ENCODE data around the gene RASGRP2. TPM values are rescaled to one million over a fixed set of nuclear protein-coding genes. Genes with fewer than 3 reads are reported as not detected.

Gene RASGRP2
- total RNA-seq, 1 experiment from 2014 or later, result not detected

- Histone ChIP-seq H3K27me3 (ENCODE audit: low read length) (peaks cover 68% of the 10 kb centered on the region), H3K27ac (ENCODE audit: low read length) (no peak overlapping the region), H3K79me2 (ENCODE audit: low read length) (no peaks in the 10 kb centered on the region), H3K36me3 (ENCODE audit: low read depth, low read length) (no peaks in the 10 kb centered on the region), H3F3A (ENCODE audit: low read length, unreplicated experiment) (no peaks in the 10 kb centered on the region), H3K4me1 (ENCODE audit: insufficient read depth, low read length) (no peaks in the 10 kb centered on the region), H3K9ac (ENCODE audit: low read length) (no peak overlapping the region), H2AFZ (ENCODE audit: low read length) (no peak overlapping the region), H3K4me3 (ENCODE audit: low read length) (no peak overlapping the region), H3K9me2 (replicated peaks; ENCODE audit: low read length) (no peaks in the 10 kb centered on the region), H3K4me2 (ENCODE audit: low read length) (no peak overlapping the region), H4K20me1 (ENCODE audit: low read length) (no peaks in the 10 kb centered on the region), H3K9me3 (ENCODE audit: low read length) (no peaks in the 10 kb centered on the region)
- intact Hi-C loops (cut with micrococcal nuclease), result no loop called here
- BruUV-seq (replicated peaks), result no TSS peak
- POLR2A ChIA-PET (ENCODE audit: unreplicated experiment), result no interaction called here
- DNase-seq (no peak), ATAC-seq (no peak)
- CTCF ChIA-PET, result no interaction called here
- no peak for TF ChIP-seq EZH2 (IDR thresholded peaks at IDR 0.05; ENCODE audit: low read length, unreplicated experiment)
- TF ChIP-seq EZH2phosphoT487 (IDR thresholded peaks at IDR 0.05; ENCODE audit: borderline replicate concordance, low read length), result no peak
- TF ChIP-seq, protein P1, sequence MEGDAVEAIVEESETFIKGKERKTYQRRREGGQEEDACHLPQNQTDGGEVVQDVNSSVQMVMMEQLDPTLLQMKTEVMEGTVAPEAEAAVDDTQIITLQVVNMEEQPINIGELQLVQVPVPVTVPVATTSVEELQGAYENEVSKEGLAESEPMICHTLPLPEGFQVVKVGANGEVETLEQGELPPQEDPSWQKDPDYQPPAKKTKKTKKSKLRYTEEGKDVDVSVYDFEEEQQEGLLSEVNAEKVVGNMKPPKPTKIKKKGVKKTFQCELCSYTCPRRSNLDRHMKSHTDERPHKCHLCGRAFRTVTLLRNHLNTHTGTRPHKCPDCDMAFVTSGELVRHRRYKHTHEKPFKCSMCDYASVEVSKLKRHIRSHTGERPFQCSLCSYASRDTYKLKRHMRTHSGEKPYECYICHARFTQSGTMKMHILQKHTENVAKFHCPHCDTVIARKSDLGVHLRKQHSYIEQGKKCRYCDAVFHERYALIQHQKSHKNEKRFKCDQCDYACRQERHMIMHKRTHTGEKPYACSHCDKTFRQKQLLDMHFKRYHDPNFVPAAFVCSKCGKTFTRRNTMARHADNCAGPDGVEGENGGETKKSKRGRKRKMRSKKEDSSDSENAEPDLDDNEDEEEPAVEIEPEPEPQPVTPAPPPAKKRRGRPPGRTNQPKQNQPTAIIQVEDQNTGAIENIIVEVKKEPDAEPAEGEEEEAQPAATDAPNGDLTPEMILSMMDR (conservative IDR thresholded peaks at IDR 0.05; ENCODE audit: low read depth, low read length), result no peak
Measured at GRCh38 chr11:64695548-64695947, 48.4 kb downstream of the RASGRP2 start.

GRCh38 chr11:64694821-64695365 lies 49.0 kb downstream of the RASGRP2 start:
- ATAC-seq, result no peak
- Histone ChIP-seq H4K20me1 (ENCODE audit: low read length) (no peaks in the 10 kb centered on the region), H3K4me3 (ENCODE audit: low read length) (no peak overlapping the region), H3K9me3 (ENCODE audit: low read length) (no peaks in the 10 kb centered on the region), H3K36me3 (ENCODE audit: low read depth, low read length) (no peaks in the 10 kb centered on the region), H3K9me2 (replicated peaks; ENCODE audit: low read length) (no peaks in the 10 kb centered on the region), H3K9ac (ENCODE audit: low read length) (no peak overlapping the region), H3K27ac (ENCODE audit: low read length) (no peak overlapping the region), H3K4me1 (ENCODE audit: insufficient read depth, low read length) (no peaks in the 10 kb centered on the region), H3K27me3 (ENCODE audit: low read length) (peaks cover 61% of the 10 kb centered on the region), H3K79me2 (ENCODE audit: low read length) (no peaks in the 10 kb centered on the region), H3F3A (ENCODE audit: low read length, unreplicated experiment) (no peaks in the 10 kb centered on the region), H3K4me2 (ENCODE audit: low read length) (no peak overlapping the region), H2AFZ (ENCODE audit: low read length) (no peak overlapping the region)
- DNase-seq, result no peak
- no TSS peak for BruUV-seq (replicated peaks)
- POLR2A ChIA-PET (ENCODE audit: unreplicated experiment), result no interaction called here
- TF ChIP-seq EZH2phosphoT487 (IDR thresholded peaks at IDR 0.05; ENCODE audit: borderline replicate concordance, low read length), result no peak
- TF ChIP-seq, protein P1 (conservative IDR thresholded peaks at IDR 0.05; ENCODE audit: low read depth, low read length), result no peak
- TF ChIP-seq EZH2 (IDR thresholded peaks at IDR 0.05; ENCODE audit: low read length, unreplicated experiment), result no peak
- intact Hi-C loops (cut with micrococcal nuclease), result no loop called here
- CTCF ChIA-PET, result no interaction called here

DNA sequence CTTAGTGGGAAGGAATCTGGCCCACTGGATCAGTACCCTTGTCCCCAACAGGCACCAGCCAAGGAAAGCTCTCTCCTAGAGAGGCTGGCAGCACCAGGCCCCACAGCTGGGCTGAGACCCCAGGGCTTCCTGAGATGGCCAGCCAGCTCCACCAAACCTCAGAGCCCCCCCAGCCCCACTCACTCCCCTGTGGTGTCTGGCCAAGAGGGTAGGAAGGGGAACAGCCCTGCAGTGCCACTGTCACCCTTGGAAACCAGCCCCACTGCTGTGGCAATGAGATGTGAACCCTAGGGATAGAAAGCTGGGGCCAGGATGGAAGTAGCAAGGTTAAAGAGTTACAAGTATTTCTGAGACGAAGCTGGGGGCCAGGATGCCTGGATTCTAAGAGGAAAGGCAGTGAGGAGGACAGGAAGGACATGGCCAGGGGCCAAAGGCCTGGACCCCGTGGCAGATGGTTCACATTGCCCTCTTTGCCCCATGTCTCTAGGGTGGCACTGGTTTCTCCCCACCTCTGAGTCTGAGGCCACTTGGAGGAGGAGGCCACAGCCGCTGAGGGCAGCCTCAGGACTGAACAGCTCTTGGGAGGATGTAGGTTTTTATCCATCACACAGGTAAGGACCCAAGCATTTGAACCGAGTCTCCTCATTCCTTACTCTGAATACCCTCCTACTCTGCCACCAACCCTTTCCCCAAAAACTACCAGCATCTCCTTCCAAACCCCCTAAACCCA lies 49.8 kb downstream of the RASGRP2 start:
- Histone ChIP-seq H3K36me3 (ENCODE audit: low read depth, low read length) (no peaks in the 10 kb centered on the region), H3K4me2 (ENCODE audit: low read length) (no peak overlapping the region), H4K20me1 (ENCODE audit: low read length) (no peaks in the 10 kb centered on the region), H3K4me1 (ENCODE audit: insufficient read depth, low read length) (no peaks in the 10 kb centered on the region), H3K9me2 (replicated peaks; ENCODE audit: low read length) (no peaks in the 10 kb centered on the region), H3K9me3 (ENCODE audit: low read length) (no peaks in the 10 kb centered on the region), H3K27me3 (ENCODE audit: low read length) (peaks cover 59% of the 10 kb centered on the region), H3K9ac (ENCODE audit: low read length) (no peak overlapping the region), H3F3A (ENCODE audit: low read length, unreplicated experiment) (no peaks in the 10 kb centered on the region), H3K79me2 (ENCODE audit: low read length) (no peaks in the 10 kb centered on the region), H3K4me3 (ENCODE audit: low read length) (no peak overlapping the region), H3K27ac (ENCODE audit: low read length) (no peak overlapping the region), H2AFZ (ENCODE audit: low read length) (no peak overlapping the region)
- no peak for DNase-seq
- TF ChIP-seq, protein P1 (conservative IDR thresholded peaks at IDR 0.05; ENCODE audit: low read depth, low read length), result no peak
- TF ChIP-seq EZH2 (IDR thresholded peaks at IDR 0.05; ENCODE audit: low read length, unreplicated experiment), result no peak
- TF ChIP-seq EZH2phosphoT487 (IDR thresholded peaks at IDR 0.05; ENCODE audit: borderline replicate concordance, low read length), result no peak
- BruUV-seq (replicated peaks), result no TSS peak
- ChIA-PET CTCF (no interaction called here), POLR2A (ENCODE audit: unreplicated experiment) (interaction anchor here (0.6 kb wide), 1 partner anchor 83 kb away, joined by 3 read pairs; no protein-coding TSS in a partner anchor)
- no peak for ATAC-seq
- intact Hi-C loops (cut with micrococcal nuclease), result no loop called here

Data from PC-3 (cell line).